Stimulated activated CD8-positive, alpha-beta memory T cell treated with anti-CD3 and anti-CD28 coated beads, Interleukin-4, amount 100 ng/mL, for 1 hour (primary cell): ENCODE results near the gene HMGB1.

Experiments
- DNase-seq, 2 donors: peaks; one replicate each; pipeline ENCODE4 v3.0.0-alpha.2; 2020; ENCODE audit warnings: low read depth in 2 of 2, low spot score in 1 of 2

Gene HMGB1

DNA sequence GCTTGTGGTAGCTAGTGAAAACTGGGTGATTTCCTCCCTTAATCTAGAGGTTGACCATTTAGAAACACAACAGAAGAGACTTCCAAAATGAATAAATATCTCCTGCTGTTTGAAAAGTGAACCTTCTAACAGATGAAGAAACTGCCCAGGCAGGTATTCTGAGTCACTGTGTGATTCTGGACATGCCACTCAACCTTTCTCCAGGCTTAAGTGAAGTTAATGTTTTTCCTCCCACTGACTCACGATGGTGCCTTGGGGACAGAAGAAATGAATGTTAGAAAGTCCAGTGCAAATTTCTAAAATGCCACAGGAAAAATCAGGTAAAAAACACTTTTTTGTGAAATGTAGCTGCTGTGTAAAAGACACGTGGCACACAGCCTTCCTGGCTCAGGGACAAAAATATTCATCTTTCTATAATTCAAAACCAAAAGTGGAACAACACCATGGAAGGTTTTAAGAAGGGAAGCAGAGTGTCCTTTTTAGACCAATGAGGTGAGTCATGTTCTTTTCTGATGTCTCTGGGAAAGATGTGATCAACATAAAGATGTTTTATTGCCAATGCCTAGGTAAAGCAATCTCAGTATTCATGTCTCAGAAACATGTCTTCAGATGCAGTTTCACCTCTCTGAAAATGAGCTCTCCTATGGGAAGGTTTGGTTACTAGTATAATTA is 34.3 kb downstream of the HMGB1 start:
- DNase-seq: no peak

- no peak for DNase-seq
Measured at GRCh38 chr13:30429721-30430694, 35.7 kb downstream of the HMGB1 start.

DNA sequence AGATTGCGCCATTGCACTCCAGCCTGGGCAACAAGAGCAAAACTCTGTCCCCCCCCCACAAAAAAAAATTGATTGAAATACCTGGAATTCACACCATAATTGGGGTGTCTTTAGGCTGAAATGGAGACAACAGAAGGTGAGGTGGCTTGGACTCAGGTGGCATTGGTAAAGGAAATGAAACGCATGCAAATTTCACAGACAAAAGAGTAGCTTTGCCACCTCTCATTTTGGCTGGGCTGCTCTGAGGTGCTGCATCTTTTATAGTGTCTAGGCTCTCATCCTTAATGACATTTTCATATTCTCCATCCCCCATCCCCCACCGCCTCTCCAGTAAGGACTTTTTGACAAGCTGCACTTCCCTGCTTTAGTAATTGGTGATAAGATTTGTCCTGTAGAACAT is 36.5 kb downstream of the HMGB1 start:
- no peak for DNase-seq

GRCh38 chr13:30423891-30424290 is 41.8 kb downstream of the HMGB1 start:
- DNase-seq: no peak

DNA sequence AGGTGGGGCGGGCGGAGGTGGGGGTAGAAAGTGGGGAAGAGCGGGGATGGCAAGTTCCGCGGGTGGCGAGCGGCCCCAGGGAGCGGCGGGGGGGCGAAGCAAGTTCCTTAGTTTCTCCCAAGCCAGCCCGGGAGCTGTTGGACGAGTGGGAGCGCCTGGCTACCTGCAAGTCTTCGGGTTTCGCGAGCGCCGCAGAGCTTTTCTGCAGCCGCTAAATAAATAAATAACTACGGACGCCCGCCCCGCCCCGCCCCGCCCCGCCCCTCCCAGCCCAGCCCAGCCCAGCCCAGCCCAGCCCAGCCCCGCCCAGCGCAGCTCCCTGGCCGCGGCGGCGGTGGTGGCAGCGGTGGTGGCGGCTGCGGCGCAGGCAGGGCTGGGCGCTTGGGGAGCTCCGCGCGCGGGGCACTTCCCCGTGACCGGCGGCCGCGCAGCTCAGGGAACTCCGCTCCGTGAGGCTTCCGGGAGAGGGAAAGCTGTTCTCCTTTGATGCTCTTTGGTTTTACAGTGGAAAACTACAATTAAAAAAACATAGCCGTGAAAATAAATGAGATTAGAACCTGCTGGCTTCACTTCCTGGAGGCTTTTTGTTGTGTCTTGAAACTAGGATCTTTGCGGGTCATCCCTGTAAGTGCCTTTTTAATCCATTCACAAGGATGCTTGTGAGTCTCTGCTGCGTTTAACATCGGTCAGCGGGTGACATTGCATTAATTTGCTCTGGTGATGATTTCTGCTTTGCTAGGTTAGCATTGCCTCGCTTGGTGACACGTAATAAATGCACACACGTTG is 43.5 kb downstream of the HMGB1 start, which contains the start of gene UBE2L5:
UBE2L5 (plus strand) TSS at position 440 of the 786 bp plus-strand sequence. CDS start 5,498 bp downstream, outside the sequence.
- DNase-seq: peak in 1 of 2 donors; percentile 34

GRCh38 chr13:30421093-30422053 is 44.4 kb downstream of the HMGB1 start:
- DNase-seq: no peak

DNA sequence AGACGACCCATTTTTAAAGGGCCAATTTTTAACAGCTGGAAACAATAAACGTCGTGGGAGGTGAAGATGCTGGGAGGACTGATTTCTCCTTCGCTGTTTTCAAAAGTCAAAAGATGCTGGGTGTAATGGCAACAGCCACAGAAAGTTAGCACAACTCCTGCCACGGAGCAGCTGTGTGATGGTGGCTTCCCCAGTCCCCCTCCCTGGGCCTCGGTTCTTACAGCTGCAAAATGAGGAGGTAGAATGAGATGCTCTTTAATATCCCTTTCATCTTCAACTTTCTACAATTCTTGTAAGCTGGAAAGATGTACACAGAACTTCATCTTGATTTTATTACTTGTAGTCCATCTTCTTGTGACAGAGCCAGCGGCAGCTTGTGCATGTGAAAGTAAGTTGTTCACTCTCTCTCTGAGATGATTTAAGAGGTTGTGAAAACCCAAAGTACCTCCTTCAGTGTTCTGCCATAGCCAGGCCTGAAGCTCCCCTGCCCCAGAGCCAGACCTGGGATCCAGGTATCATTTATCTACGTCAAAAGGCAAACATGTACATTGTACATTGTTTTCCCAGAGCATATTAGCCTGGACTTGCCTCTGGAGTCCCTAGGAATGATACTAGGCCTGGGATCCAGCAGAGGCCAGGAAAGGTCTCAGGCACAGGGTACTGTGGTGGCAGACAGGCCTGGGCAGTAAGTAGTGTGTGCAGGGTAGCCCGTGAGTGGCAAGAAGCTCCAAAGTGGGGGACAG is 46.8 kb downstream of the HMGB1 start:
- DNase-seq: no peak

DNA sequence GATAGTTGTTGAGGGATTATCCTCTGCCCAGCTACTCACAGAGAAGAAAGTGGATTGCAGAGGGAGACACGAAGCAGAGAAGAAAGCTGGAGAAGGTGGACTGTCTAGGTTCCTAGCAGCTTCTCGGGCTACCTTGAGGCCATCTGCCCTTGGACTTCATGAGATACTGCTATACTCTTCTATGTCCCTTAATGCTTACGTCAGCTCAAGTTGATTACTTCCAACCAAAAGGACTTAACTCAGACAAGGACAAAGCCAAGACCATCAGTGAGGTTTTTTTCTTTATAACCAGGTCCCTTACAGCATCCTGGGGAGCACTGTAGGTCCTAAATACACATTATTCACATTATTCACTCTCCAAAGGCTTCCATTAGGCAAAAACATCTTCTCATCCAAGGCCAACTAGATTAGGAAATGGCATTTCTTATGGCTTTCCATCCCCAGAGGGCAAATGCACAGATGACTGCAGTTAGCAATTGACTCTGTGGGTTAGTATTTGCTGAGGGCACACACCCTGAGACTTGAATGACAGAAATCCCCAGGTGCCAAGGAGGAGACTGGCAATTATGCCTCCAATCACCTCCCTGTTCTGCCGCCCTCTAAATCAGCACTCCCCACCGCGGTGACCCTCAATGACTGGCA is 47.5 kb downstream of the HMGB1 start:
- no peak for DNase-seq

DNA sequence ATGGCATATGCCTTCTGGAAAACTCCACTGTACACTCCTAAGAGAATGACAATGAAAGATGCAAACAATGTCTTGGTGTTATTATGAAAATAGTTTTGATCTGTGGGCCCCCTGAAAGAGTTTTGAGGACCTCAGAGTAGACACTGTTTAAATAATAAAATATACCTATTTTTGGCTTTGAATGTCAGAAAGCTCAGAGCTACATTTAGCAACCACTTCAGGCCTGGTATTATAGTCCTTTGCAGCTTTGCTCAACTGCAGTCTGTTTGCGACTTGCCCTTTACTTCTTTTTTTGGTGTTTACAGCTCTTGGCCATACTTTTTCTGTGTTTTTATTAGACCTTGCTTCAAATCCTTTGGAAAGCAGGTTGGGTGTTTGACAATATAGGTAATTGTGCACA is 49.3 kb downstream of the HMGB1 start:
- no peak for DNase-seq

DNA sequence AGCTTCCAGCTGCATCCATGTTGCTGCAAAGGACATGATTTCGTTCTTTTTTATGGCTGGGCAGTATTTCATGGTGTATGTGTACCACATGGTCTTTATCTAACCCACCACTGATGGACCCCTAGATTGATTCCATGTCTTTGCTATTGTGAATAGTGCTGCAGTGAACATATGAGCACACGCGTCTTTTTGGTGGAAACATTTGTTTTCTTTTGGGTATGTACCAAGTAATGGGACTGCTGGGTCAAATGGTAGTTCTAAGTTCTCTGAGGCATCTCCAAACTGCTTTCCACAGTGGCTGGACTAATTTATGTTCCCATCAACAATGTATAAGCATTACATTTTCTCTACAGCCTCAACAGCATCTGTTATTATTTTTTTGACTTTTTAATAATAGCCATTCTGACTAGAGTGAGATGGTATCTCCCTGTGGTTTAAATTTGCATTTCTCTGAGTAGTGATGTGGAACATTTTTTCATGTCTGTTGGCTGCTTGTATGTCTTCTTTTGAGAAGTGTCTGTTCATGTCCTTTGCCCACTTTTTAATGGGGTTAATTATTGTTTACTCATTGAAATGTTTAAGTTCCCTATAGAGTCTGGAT is 50.2 kb downstream of the HMGB1 start:
- no peak for DNase-seq

- no peak for DNase-seq
Measured at GRCh38 chr13:30413842-30414241, 51.9 kb downstream of the HMGB1 start.

- no peak for DNase-seq
Measured at GRCh38 chr13:30412346-30412745, 53.4 kb downstream of the HMGB1 start.

- no peak for DNase-seq
Measured at GRCh38 chr13:30410705-30411125, 55.0 kb downstream of the HMGB1 start.

DNA sequence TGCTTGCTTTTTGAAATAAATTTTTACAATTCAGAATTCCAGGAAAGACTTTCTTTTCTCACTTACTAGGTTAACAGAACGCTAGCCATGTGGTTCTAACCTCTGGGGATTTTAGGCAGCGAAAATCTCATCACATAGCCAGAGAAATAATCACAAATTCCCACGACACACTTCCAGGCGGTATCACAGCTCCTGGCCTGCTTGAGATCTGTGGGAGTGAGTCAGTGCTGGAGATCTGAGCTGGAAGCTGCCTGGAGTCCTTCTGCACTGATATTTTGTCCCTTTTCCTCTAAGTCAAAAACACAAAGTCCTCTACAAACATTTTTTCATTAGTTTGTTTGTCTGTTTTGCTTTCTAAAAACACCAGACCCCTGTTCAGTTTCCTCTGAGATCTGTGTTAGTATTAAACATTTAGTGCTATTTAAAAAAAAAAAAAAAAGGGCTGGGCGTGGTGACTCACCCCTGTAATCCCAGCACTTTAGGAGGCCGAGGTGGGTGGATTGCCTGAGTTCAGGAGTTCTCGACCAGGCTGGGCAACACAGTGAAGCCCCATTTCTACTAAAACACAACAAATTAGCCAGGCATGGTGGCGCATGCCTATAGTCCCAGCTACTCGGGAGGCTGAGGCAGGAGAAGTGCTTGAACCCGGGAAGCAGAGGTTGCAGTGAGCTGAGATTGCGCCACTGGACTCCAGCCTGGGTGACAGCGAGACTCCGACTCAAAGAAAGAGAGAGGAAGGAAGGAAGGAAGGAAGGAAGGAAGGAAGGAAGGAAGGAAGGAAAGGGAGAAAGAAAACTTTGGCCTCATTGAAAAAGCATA is 55.6 kb downstream of the HMGB1 start:
- DNase-seq: no peak

- peak; percentile 69 to 82 for DNase-seq
Measured at GRCh38 chr13:30408319-30409101, 57.2 kb downstream of the HMGB1 start.

DNA sequence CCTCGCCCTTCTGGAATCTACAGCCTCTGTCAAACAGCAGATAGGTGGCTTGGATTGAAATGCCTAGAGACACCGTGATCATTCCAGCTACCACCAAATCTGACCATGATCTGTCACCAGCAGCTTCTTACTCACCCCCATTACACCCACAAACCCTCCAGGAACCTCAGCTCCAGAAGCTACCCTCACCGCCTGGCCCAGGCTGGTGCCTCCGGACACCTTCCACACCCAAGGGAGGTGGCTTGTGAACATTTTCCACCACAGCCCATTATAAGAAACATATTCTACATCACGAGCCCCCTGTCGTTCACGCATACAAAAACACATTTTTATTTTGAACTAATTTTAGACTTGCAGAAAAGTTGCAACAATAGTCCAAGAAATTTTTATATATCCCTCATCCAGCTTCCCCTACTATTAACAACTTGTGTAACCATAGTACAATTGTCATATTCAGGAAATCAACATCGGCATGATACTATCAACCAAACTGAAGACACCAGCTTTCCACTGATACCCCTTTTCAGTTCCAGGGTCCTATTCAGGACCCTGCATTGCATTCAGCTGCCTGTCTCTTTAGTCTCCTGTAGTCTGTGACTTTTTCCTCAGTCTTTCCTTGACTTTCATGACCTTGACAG is 58.8 kb downstream of the HMGB1 start:
- DNase-seq: no peak
